GM12891 (cell line): ENCODE results near the gene SYNPO2.

Experiments
- DNase-seq: peaks from one replicate; pipeline ENCODE4 v3.0.0; 2011; ENCODE audit warnings: low spot score; ENCODE audit not compliant: insufficient read length
- FAIRE-seq: peaks from 2 replicates; lab custom pipeline; 2011; peaks lifted over from hg19 to GRCh38; lab: Jason Lieb, UNC
- PAX5 ChIP-seq: IDR thresholded peaks from 2 replicates; pipeline ENCODE4 v1.6.1; 2011; ENCODE audit warnings: low read length, moderate library complexity, mild to moderate bottlenecking; ENCODE audit not compliant: insufficient read depth, severe bottlenecking
- POLR2A ChIP-seq: IDR thresholded peaks from 2 replicates; pipeline ENCODE4 v1.6.1; 2011; ENCODE audit warnings: low read depth, low read length, control low read depth
- POLR2AphosphoS5 ChIP-seq: IDR thresholded peaks from 2 replicates; pipeline ENCODE4 v1.6.1; 2011; ENCODE audit warnings: low read depth, low read length, control low read depth
- POU2F2 ChIP-seq: IDR thresholded peaks from 2 replicates; pipeline ENCODE4 v1.6.1; 2011; ENCODE audit warnings: low read depth, mild to moderate bottlenecking, control low read depth, low read length, moderate library complexity
- SPI1 ChIP-seq: IDR thresholded peaks from 2 replicates; pipeline ENCODE4 v1.6.1; 2011; ENCODE audit warnings: low read depth, low read length, control low read depth
- TAF1 ChIP-seq: IDR thresholded peaks from 2 replicates; pipeline ENCODE4 v1.6.1; 2011; ENCODE audit warnings: low read depth, low read length, control low read depth

SYNPO2 gene

GRCh38 chr4:118909173-118909956, 20.7 kb downstream of the SYNPO2 start:
- TF ChIP-seq POU2F2 = no peak
- no peak for TF ChIP-seq PAX5
- FAIRE-seq = no peak
- no peak for DNase-seq

GRCh38 chr4:118910221-118910620, 21.6 kb downstream of the SYNPO2 start:
- FAIRE-seq (no peak), DNase-seq (no peak)

GRCh38 chr4:118911238-118911703, 22.6 kb downstream of the SYNPO2 start:
- TF ChIP-seq TAF1 (no peak), POLR2A (no peak), POU2F2 (no peak), SPI1 (no peak), PAX5 (no peak), POLR2AphosphoS5 (no peak)
- DNase-seq (no peak), FAIRE-seq (no peak)

More at GRCh38 chr4:118910221-118910620, 21.6 kb downstream of the SYNPO2 start:
- no peak for TF ChIP-seq POLR2AphosphoS5
- no peak for TF ChIP-seq SPI1
- TF ChIP-seq POLR2A = no peak
- no peak for TF ChIP-seq PAX5
- TF ChIP-seq POU2F2 = no peak
- TF ChIP-seq TAF1 = no peak

DNA sequence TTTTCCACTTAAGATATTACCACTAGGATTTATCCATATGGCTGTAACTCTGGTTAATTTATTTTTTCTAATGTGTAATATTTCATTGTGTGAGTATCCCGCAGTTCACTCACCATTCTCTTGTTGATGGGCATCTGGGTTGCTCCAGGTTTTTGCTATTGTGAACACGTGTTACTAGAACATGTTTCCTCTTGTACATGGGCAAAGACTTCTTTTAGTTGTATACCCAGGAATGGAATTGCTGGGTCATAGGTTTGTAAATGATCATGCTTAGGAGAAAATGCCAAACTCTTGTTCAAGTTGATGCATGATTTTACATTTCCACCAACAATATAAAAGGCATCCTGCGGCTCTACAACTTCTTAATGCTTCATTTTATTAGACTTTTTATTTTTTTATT, 26.8 kb downstream of the SYNPO2 start:
- no peak for FAIRE-seq
- no peak for TF ChIP-seq SPI1
- no peak for TF ChIP-seq POU2F2
- TF ChIP-seq PAX5 = no peak
- no peak for TF ChIP-seq POLR2A
- TF ChIP-seq TAF1 = no peak
- no peak for TF ChIP-seq POLR2AphosphoS5

DNA sequence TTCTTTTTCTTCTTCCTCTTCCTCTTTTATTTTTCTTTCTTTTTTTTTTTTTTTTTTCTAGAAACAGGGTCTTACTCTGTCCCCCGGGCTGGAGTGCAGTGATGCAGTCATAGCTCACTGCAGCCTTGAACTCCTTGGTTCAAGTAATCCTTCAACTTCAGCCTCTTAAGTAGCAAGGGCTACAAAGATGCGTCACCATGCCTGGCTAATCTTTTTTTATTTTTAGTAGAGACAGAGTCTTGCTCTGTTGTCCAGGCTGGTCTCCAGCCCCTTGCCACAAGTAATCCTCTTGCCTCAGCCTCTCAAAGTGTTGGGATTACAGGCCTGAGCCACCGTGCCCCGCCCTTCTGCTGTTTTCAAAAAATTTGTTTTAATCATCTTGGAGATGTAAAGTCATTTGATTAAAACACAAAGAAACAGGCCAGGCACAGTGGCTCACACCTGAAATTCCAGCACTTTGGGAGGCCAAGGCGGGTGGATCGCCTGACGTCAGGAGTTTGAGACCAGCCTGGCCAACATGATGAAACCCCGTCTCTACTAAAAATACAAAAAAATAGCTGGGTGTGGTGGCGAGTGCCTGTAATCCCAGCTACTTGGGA, 28.1 kb downstream of the SYNPO2 start:
- no peak for TF ChIP-seq TAF1
- DNase-seq = no peak
- no peak for FAIRE-seq

More for the DNA sequence above, 26.8 kb downstream of the SYNPO2 start:
- DNase-seq = no peak

DNA sequence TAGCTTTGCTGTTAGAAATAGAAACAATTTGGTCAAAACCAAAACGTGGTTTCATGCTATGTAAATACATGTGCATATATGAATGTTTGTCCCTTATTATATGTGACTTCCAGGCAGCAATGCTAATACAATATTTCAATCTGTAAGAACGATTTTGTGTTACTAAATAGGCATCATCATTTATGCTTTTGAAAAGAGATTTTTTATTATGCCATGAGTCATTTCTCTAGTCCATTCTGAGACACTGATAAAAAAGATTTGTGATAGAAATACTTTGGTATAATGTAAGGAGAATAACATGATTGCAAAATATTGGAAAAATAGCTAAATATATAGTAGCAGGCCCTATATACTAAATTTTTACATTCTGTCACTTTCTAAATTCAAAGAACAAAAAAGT, 28.9 kb downstream of the SYNPO2 start:
- no peak for DNase-seq
- FAIRE-seq = no peak
- TF ChIP-seq POU2F2 (no peak), TAF1 (no peak), PAX5 (no peak), POLR2AphosphoS5 (no peak), POLR2A (no peak), SPI1 (no peak)

GRCh38 chr4:118918388-118918787, 29.7 kb downstream of the SYNPO2 start:
- no peak for DNase-seq
- TF ChIP-seq PAX5 = no peak
- TF ChIP-seq TAF1 = no peak
- TF ChIP-seq POU2F2 = no peak
- TF ChIP-seq POLR2AphosphoS5 = no peak
- no peak for TF ChIP-seq POLR2A
- FAIRE-seq = no peak

GRCh38 chr4:118920247-118920646, 31.6 kb downstream of the SYNPO2 start:
- no peak for TF ChIP-seq PAX5
- no peak for TF ChIP-seq SPI1
- no peak for TF ChIP-seq TAF1
- TF ChIP-seq POLR2A = no peak
- no peak for TF ChIP-seq POLR2AphosphoS5
- DNase-seq (no peak), FAIRE-seq (no peak)

DNA sequence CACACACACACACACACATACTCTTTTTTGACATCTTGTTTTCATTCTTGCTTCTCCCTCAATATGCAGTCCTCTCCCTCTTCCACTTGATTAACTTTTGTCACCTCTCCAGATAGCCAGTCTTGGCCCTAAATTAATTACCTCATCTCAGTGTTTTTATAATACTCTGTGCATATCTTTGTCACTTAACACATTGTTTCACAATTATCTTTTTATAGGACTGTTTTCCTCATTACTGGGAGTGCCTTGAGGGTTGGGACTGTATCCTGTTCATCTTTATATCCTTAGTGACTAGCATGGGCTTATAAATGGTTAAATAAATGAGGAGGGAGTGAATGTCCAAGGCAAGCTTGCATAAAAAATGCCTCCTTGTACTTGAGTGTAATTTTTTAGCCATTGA, 33.1 kb downstream of the SYNPO2 start:
- DNase-seq = no peak
- FAIRE-seq = no peak
- TF ChIP-seq POLR2AphosphoS5 (no peak), PAX5 (no peak), POU2F2 (no peak), TAF1 (no peak), POLR2A (no peak), SPI1 (no peak)

- no peak for TF ChIP-seq SPI1
- no peak for TF ChIP-seq TAF1
- TF ChIP-seq POU2F2 = no peak
- no peak for TF ChIP-seq PAX5
- TF ChIP-seq POLR2A = no peak
- FAIRE-seq = no peak
- no peak for DNase-seq
Observed at GRCh38 chr4:118923891-118924290, 35.2 kb downstream of the SYNPO2 start.
